Vagina (tissue), 2 donors: ENCODE measurements around the gene ACSM5.

ENCODE experiments used
- POLR2A ChIP-seq, 2 donors: fragments of 450-650 bp; IDR thresholded peaks; one replicate each; pipeline ENCODE4 v1.6.1; 2017; ENCODE audit warnings: antibody characterized with exemption in 2 of 2, mild to moderate bottlenecking in 2 of 2, moderate library complexity in 2 of 2
- POLR2AphosphoS5 ChIP-seq, 2 donors: sonication (generic); formaldehyde crosslinking; IDR thresholded peaks; one replicate each; pipeline ENCODE4 v1.9.0; 2017; ENCODE audit warnings: antibody characterized with exemption in 2 of 2, mild to moderate bottlenecking in 2 of 2, low read depth in 1 of 2; ENCODE audit not compliant: insufficient read depth in 1 of 2
- TF ChIP-seq, protein P1 (sequence below), 3 experiments: fragments of 450-650 bp in 2 of 3; fragments of 200-600 bp in 1 of 3; sonication (generic) in 1 of 3; IDR thresholded peaks; one replicate each; pipeline ENCODE4 v1.5.1; 2017 to 2019; ENCODE audit warnings: antibody characterized with exemption in 3 of 3, mild to moderate bottlenecking in 2 of 3, moderate library complexity in 2 of 3

DNA sequence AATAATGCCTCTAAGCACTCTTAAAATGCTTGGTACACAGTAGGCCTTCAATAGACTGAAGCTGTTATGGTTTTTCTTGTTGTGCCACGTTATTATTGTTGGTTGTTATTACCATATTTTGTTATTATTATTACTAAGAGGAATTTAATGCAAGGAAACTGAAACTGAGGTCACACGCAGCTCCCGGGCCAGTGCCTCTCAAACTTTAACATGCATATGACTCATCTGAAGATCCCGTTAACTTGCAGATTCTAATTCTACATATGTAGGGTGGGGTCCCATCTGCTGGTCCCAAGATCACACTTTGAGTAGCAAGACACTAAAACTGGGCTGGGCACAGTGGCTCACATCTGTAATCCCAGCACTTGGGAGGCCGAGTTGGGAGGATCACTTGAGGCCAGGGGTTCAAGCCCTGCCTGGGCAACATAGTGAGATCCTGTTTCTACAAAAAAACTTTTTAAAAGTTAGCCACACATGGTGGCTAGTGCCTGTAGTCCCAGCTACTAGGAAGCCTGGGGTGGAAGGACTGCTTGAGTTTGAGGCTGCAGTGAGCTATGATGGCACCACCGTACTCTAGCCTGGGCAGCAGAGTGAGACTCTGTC is 888 bp downstream of the ACSM5 start:
- TF ChIP-seq, protein P1, sequence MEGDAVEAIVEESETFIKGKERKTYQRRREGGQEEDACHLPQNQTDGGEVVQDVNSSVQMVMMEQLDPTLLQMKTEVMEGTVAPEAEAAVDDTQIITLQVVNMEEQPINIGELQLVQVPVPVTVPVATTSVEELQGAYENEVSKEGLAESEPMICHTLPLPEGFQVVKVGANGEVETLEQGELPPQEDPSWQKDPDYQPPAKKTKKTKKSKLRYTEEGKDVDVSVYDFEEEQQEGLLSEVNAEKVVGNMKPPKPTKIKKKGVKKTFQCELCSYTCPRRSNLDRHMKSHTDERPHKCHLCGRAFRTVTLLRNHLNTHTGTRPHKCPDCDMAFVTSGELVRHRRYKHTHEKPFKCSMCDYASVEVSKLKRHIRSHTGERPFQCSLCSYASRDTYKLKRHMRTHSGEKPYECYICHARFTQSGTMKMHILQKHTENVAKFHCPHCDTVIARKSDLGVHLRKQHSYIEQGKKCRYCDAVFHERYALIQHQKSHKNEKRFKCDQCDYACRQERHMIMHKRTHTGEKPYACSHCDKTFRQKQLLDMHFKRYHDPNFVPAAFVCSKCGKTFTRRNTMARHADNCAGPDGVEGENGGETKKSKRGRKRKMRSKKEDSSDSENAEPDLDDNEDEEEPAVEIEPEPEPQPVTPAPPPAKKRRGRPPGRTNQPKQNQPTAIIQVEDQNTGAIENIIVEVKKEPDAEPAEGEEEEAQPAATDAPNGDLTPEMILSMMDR (IDR thresholded peaks at IDR 0.05): no peak
- TF ChIP-seq POLR2A (IDR thresholded peaks at IDR 0.05) (no peak), POLR2AphosphoS5 (IDR thresholded peaks at IDR 0.05; ENCODE audit: insufficient read depth in 1 of 2, low read depth in 1 of 2) (no peak)
